GF-D8 (cell line): Measurements from ENCODE around the gene TMC4.
A peak's percentile ranks its signal among the peaks of the same experiment; 100 is the strongest.

ENCODE experiments used
- DNase-seq: peaks from one replicate; lab custom pipeline; 2025; lab: John Stamatoyannopoulos, UW

Gene TMC4

GRCh38 chr19:54154603-54155345 lies 18.2 kb downstream of the TMC4 start:
- no peak for DNase-seq

- DNase-seq: no peak
Measured at GRCh38 chr19:54153731-54154326, 19.1 kb downstream of the TMC4 start.

- DNase-seq: no peak
Measured at GRCh38 chr19:54152878-54153524, 20.0 kb downstream of the TMC4 start.

GRCh38 chr19:54152267-54152666 lies 20.7 kb downstream of the TMC4 start:
- DNase-seq: no peak

- no peak for DNase-seq
Measured at GRCh38 chr19:54151362-54152035, 21.5 kb downstream of the TMC4 start.

GRCh38 chr19:54149021-54149812 lies 23.7 kb downstream of the TMC4 start:
- no peak for DNase-seq

- DNase-seq: no peak
Measured at GRCh38 chr19:54148158-54148557, 24.8 kb downstream of the TMC4 start.

- no peak for DNase-seq
Measured at GRCh38 chr19:54147676-54148075, 25.3 kb downstream of the TMC4 start.

GRCh38 chr19:54145541-54146158 lies 27.3 kb downstream of the TMC4 start:
- DNase-seq: no peak

GRCh38 chr19:54142166-54142780 lies 30.7 kb downstream of the TMC4 start:
- no peak for DNase-seq

GRCh38 chr19:54141356-54141755 lies 31.6 kb downstream of the TMC4 start:
- DNase-seq: no peak

- no peak for DNase-seq
Measured at GRCh38 chr19:54138489-54139256, 34.3 kb downstream of the TMC4 start.

- no peak for DNase-seq
Measured at GRCh38 chr19:54137699-54138488, 35.1 kb downstream of the TMC4 start, which contains the start of gene CNOT3. TSS of gene CNOT3 (plus strand) at chr19:54137762. CDS start at chr19:54142979, 5,217 bp downstream.

- peak; percentile 100 for DNase-seq
Measured at GRCh38 chr19:54136864-54137698, 35.9 kb downstream of the TMC4 start.

- no peak for DNase-seq
Measured at GRCh38 chr19:54136086-54136863, 36.7 kb downstream of the TMC4 start.

GRCh38 chr19:54133957-54134590 lies 38.9 kb downstream of the TMC4 start:
- DNase-seq: no peak
